Neutrophil (primary cell): ENCODE results near the gene GTPBP1.

ENCODE experiments used
- H3K27ac ChIP-seq: fragments of 200-600 bp; sonication (generic); 2 replicates; pipeline ENCODE4 v1.5.1; 2016; ENCODE audit warnings: mild to moderate bottlenecking, moderate library complexity
- H3K27me3 ChIP-seq: fragments of 200-600 bp; sonication (generic); 2 replicates; pipeline ENCODE4 v1.6.0; 2016; ENCODE audit warnings: mild to moderate bottlenecking
- H3K36me3 ChIP-seq: fragments of 200-600 bp; sonication (generic); 2 replicates; pipeline ENCODE4 v1.5.1; 2017
- H3K4me1 ChIP-seq, 2 experiments: fragments of 200-600 bp in 1 of 2; sonication (generic) in 1 of 2; 1 replicate in 1 of 2; 2 replicates in 1 of 2; pipeline versions ENCODE4 v1.5.1 to v1.6.1; 2013 to 2016; ENCODE audit warnings: low read depth in 1 of 2, low read length in 1 of 2, mild to moderate bottlenecking in 1 of 2, moderate library complexity in 1 of 2; ENCODE audit not compliant: control insufficient read depth in 1 of 2, insufficient read depth in 1 of 2
- H3K4me3 ChIP-seq, 2 experiments: fragments of 200-600 bp in 1 of 2; sonication (generic) in 1 of 2; 1 replicate in 1 of 2; 2 replicates in 1 of 2; pipeline ENCODE4 v1.5.1; 2013 to 2016; ENCODE audit warnings: low read depth in 1 of 2, low read length in 1 of 2, mild to moderate bottlenecking in 1 of 2, moderate library complexity in 1 of 2
- H3K9me3 ChIP-seq: fragments of 200-600 bp; sonication (generic); 2 replicates; pipeline ENCODE4 v1.5.1; 2016
- TF ChIP-seq, protein P1 (sequence below): fragments of 200-600 bp; sonication (generic); IDR thresholded peaks from 2 replicates; pipeline ENCODE4 v1.5.1; 2016; ENCODE audit warnings: antibody characterized with exemption

GTPBP1 gene

GRCh38 chr22:38759005-38759404 is 53.3 kb downstream of the GTPBP1 start:
- Histone ChIP-seq H3K9me3 (no peaks in the 10 kb centered on the region), H3K4me3 (no peak overlapping the region), H3K27ac (no peak overlapping the region), H3K27me3 (no peaks in the 10 kb centered on the region), H3K4me1 (peaks cover 29 to 30% of the 10 kb centered on the region in 2 experiments), H3K36me3 (no peaks in the 10 kb centered on the region)
- TF ChIP-seq, protein P1, sequence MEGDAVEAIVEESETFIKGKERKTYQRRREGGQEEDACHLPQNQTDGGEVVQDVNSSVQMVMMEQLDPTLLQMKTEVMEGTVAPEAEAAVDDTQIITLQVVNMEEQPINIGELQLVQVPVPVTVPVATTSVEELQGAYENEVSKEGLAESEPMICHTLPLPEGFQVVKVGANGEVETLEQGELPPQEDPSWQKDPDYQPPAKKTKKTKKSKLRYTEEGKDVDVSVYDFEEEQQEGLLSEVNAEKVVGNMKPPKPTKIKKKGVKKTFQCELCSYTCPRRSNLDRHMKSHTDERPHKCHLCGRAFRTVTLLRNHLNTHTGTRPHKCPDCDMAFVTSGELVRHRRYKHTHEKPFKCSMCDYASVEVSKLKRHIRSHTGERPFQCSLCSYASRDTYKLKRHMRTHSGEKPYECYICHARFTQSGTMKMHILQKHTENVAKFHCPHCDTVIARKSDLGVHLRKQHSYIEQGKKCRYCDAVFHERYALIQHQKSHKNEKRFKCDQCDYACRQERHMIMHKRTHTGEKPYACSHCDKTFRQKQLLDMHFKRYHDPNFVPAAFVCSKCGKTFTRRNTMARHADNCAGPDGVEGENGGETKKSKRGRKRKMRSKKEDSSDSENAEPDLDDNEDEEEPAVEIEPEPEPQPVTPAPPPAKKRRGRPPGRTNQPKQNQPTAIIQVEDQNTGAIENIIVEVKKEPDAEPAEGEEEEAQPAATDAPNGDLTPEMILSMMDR: no peak

DNA sequence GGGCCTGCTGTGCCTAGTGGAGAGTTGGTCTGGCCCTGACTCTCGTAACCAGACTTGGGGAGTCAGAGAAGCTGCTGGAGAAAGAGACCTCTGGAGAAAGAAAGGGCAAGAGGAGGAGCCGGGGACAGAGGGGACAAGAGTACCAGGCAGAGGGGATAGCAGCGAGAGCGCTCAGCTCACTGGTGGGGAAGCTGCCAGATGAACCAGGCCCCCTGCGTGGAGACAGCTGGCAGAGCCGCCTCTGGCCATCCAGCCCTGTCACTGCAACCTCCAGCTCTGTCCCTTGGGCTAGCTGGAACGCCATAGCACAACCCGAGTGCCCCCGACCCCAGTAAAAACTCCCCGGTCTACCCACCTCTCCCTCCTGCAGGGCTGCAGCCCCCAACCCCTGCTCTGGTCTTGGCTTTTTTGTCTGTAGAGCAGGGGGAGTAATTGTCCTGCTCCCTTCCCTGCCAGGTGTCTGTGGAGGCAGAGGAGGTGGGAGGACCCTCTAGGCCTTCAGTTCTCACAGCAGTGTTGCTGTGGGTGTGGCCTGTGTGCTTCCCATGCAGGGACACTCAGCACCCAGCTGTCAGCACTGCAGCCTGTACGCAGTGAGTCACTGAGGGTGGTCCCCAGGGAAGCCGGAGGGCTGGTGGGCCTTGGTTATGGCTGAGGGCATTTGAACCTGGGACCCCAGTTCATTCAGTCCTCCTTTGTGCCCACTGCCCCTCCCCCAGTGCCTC is 54.9 kb downstream of the GTPBP1 start:
- Histone ChIP-seq H3K27ac (no peak overlapping the region), H3K36me3 (no peaks in the 10 kb centered on the region), H3K4me3 (no peak overlapping the region), H3K27me3 (no peaks in the 10 kb centered on the region), H3K4me1 (peaks cover 22 to 23% of the 10 kb centered on the region in 2 experiments), H3K9me3 (no peaks in the 10 kb centered on the region)
- TF ChIP-seq, protein P1: no peak

DNA sequence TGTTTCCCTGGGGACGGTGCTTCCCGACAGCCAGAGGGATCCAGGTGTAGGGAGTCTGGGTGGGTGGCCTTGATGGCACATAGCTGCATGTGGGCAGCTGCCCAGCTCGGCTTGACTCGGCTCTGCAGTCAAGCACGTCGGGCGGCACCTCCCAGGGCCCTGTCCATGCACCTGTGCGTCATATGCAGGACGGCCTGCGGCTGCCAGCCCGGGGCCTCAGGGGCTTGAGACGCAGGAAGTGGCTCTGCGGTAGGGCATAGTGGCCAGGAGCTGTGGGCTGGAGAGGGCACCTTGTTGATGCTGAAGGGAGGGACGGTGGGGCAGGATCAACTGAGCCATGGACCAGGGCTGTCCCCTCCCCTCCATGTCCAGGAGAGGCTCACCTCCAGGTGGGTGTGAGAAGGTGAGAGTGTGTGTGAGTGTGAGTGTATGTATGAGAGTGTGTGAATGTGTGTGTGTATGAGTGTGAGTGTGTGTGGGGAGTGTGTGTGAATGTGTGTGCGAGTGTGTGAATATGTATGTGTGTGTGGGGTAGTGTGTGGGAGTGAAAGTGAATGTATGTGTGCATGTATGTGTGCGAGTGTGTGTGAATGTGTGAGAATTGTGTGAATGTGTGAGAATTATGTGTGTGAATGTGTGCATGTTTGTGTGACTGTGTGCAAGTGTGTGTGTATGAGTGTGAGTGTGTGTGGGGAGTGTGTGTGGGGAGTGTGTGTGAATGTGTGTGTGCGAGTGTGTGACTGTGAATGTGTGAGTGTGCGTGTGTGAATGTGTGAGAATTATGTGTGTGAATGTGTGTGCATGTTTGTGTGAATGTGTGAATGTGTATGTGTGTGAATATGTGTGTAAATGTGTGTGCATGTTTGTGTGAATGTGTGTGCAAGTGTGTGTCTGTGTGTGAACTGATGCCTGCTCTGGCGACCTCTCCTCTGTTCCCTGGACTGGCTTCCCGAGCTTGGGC is 55.7 kb downstream of the GTPBP1 start:
- Histone ChIP-seq H3K4me3 (no peak overlapping the region), H3K27ac (no peak overlapping the region), H3K4me1 (peaks cover 18% of the 10 kb centered on the region in 2 experiments), H3K9me3 (no peaks in the 10 kb centered on the region), H3K36me3 (no peaks in the 10 kb centered on the region), H3K27me3 (no peaks in the 10 kb centered on the region)
- TF ChIP-seq, protein P1: no peak

GRCh38 chr22:38762551-38762983 is 56.8 kb downstream of the GTPBP1 start:
- no peaks in the 10 kb centered on the region for H3K36me3 ChIP-seq
- H3K9me3 ChIP-seq: no peaks in the 10 kb centered on the region
- peaks cover 7% of the 10 kb centered on the region in 2 experiments for H3K4me1 ChIP-seq
- no peak overlapping the region for H3K4me3 ChIP-seq
- H3K27me3 ChIP-seq: no peaks in the 10 kb centered on the region
- TF ChIP-seq, protein P1: no peak
- no peak overlapping the region for H3K27ac ChIP-seq

- Histone ChIP-seq H3K9me3 (no peaks in the 10 kb centered on the region), H3K27me3 (no peaks in the 10 kb centered on the region), H3K27ac (no peak overlapping the region), H3K36me3 (no peaks in the 10 kb centered on the region), H3K4me3 (no peak overlapping the region), H3K4me1 (no peaks in the 10 kb centered on the region)
- TF ChIP-seq, protein P1: peak; percentile 47
These were observed 60.5 kb downstream of the GTPBP1 start for GRCh38 chr22:38766076-38766777.
